Neural progenitor cell (in vitro differentiated cells): ENCODE measurements around the gene THOC2. TPM values are rescaled to one million over a fixed set of nuclear protein-coding genes. Genes with fewer than 3 reads are reported as not detected.
"Not testable (repeated sequence)": the region's sequence is repeated elsewhere in the genome, so short reads cannot be mapped to it uniquely, and the experiment has no call there.

Source experiments
- DNase-seq: peaks from one replicate; pipeline ENCODE4 v3.0.0-alpha.2; 2016; ENCODE audit warnings: low spot score
- H2AFZ ChIP-seq: fragments of 200-600 bp; sonication (generic); replicated peaks from 2 replicates; pipeline ENCODE4 v1.6.1; 2016; ENCODE audit warnings: antibody characterized with exemption
- H3F3A ChIP-seq: fragments of 200-600 bp; sonication (generic); 2 replicates; pipeline ENCODE4 v1.6.1; 2016; ENCODE audit warnings: antibody characterized with exemption, low read depth
- H3K27ac ChIP-seq: fragments of 200-600 bp; sonication (generic); 2 replicates; pipeline ENCODE4 v1.5.1; 2016; ENCODE audit warnings: mild to moderate bottlenecking
- H3K27me3 ChIP-seq: fragments of 200-600 bp; sonication (generic); 2 replicates; pipeline ENCODE4 v1.6.1; 2016; ENCODE audit warnings: mild to moderate bottlenecking, moderate library complexity
- H3K36me3 ChIP-seq: fragments of 200-600 bp; sonication (generic); 2 replicates; pipeline ENCODE4 v1.5.1; 2016
- H3K4me1 ChIP-seq: fragments of 200-600 bp; sonication (generic); 2 replicates; pipeline ENCODE4 v1.6.1; 2016; ENCODE audit warnings: mixed run types
- H3K4me2 ChIP-seq: fragments of 200-600 bp; sonication (generic); 2 replicates; pipeline ENCODE4 v1.6.1; 2016
- H3K4me3 ChIP-seq: fragments of 200-600 bp; sonication (generic); 2 replicates; pipeline ENCODE4 v1.5.1; 2016
- H3K79me2 ChIP-seq: fragments of 200-600 bp; sonication (generic); 2 replicates; pipeline ENCODE4 v1.6.1; 2016; ENCODE audit warnings: low read depth
- H3K9ac ChIP-seq: fragments of 200-600 bp; sonication (generic); 2 replicates; pipeline ENCODE4 v1.6.1; 2016
- H3K9me3 ChIP-seq: fragments of 200-600 bp; sonication (generic); 2 replicates; pipeline ENCODE4 v1.5.1; 2016; ENCODE audit warnings: low read depth
- H4K20me1 ChIP-seq: fragments of 200-600 bp; sonication (generic); 2 replicates; pipeline ENCODE4 v1.6.1; 2016; ENCODE audit warnings: low read depth
- H3K27ac Mint-ChIP-seq: 3 replicates; pipeline ENCODE4 v1.8.0; 2021; ENCODE audit warnings: mixed read lengths
- H3K27me3 Mint-ChIP-seq: 2 replicates; pipeline ENCODE4 v1.8.0; 2022; ENCODE audit warnings: low read depth, mild to moderate bottlenecking, inconsistent platforms, moderate library complexity, mixed read lengths; ENCODE audit not compliant: insufficient read depth
- H3K36me3 Mint-ChIP-seq: 3 replicates; pipeline ENCODE4 v1.8.0; 2021; ENCODE audit warnings: mixed read lengths
- H3K4me1 Mint-ChIP-seq: 3 replicates; pipeline ENCODE4 v1.8.0; 2021; ENCODE audit warnings: mixed read lengths
- H3K4me3 Mint-ChIP-seq: 3 replicates; pipeline ENCODE4 v1.8.0; 2021; ENCODE audit warnings: mild to moderate bottlenecking, moderate library complexity, mixed read lengths
- H3K9me3 Mint-ChIP-seq: 3 replicates; pipeline ENCODE4 v1.8.0; 2020; ENCODE audit warnings: mixed read lengths
- EZH2 ChIP-seq: fragments of 200-600 bp; sonication (generic); IDR thresholded peaks from 2 replicates; pipeline ENCODE4 v1.6.1; 2017; ENCODE audit warnings: antibody characterized with exemption, mild to moderate bottlenecking, moderate library complexity
- EZH2phosphoT487 ChIP-seq: fragments of 200-600 bp; sonication (generic); IDR thresholded peaks from 2 replicates; pipeline ENCODE4 v1.6.1; 2017; ENCODE audit warnings: antibody characterized with exemption
- total RNA-seq: library from RNA; depleted of rRNA; stranded (reverse); fragments of >200 nt; gene quantifications from 2 replicates; pipeline ENCODE4 v1.2.3, GENCODE V29; 2015; ENCODE audit warnings: low replicate concordance
- TF ChIP-seq, protein P1 (sequence below): fragments of 200-600 bp; sonication (generic); IDR thresholded peaks from 2 replicates; pipeline ENCODE4 v1.5.1; 2017; ENCODE audit warnings: antibody characterized with exemption, mild to moderate bottlenecking

THOC2 gene
- total RNA-seq, 1 donor from 2014 or later, result 201 TPM

GRCh38 chrX:123581586-123581985, 151.3 kb downstream of the THOC2 start:
- H3K4me1 ChIP-seq, result peaks cover 11% of the 10 kb centered on the region
- peaks cover 7% of the 10 kb centered on the region for H3K4me1 Mint-ChIP-seq
- no peaks in the 10 kb centered on the region for H3K27me3 ChIP-seq
- H3K27ac ChIP-seq, result no peak overlapping the region
- H3F3A ChIP-seq, result no peaks in the 10 kb centered on the region
- no peak overlapping the region for H3K9ac ChIP-seq
- H3K4me3 Mint-ChIP-seq, result no peak overlapping the region
- no peaks in the 10 kb centered on the region for H3K79me2 ChIP-seq
- no peak overlapping the region for H3K4me2 ChIP-seq
- no peaks in the 10 kb centered on the region for H3K9me3 ChIP-seq
- H3K36me3 ChIP-seq, result no peaks in the 10 kb centered on the region
- no peak for DNase-seq
- H4K20me1 ChIP-seq, result no peaks in the 10 kb centered on the region
- no peak overlapping the region for H2AFZ ChIP-seq
- H3K9me3 Mint-ChIP-seq, result peaks cover 9% of the 10 kb centered on the region
- H3K4me3 ChIP-seq, result no peak overlapping the region
- no peak overlapping the region for H3K27ac Mint-ChIP-seq
- H3K36me3 Mint-ChIP-seq, result no peaks in the 10 kb centered on the region
- no peak for TF ChIP-seq EZH2
- peaks cover 5% of the 10 kb centered on the region for H3K27me3 Mint-ChIP-seq

GRCh38 chrX:123580792-123581191, 152.1 kb downstream of the THOC2 start:
- H4K20me1 ChIP-seq, result no peaks in the 10 kb centered on the region
- no peaks in the 10 kb centered on the region for H3K36me3 ChIP-seq
- Mint-ChIP-seq H3K27ac (no peak overlapping the region), H3K4me3 (no peak overlapping the region), H3K27me3 (peaks cover 5% of the 10 kb centered on the region), H3K9me3 (peaks cover 15% of the 10 kb centered on the region), H3K4me1 (peaks cover 7% of the 10 kb centered on the region), H3K36me3 (no peaks in the 10 kb centered on the region)
- peak overlapping the region; percentile 26 for H2AFZ ChIP-seq
- H3K4me3 ChIP-seq, result no peak overlapping the region
- peaks cover 11% of the 10 kb centered on the region for H3K4me1 ChIP-seq
- no peaks in the 10 kb centered on the region for H3K27me3 ChIP-seq
- no peak overlapping the region for H3K27ac ChIP-seq
- H3K9me3 ChIP-seq, result no peaks in the 10 kb centered on the region
- H3K4me2 ChIP-seq, result no peak overlapping the region
- no peaks in the 10 kb centered on the region for H3K79me2 ChIP-seq
- TF ChIP-seq, protein P1, sequence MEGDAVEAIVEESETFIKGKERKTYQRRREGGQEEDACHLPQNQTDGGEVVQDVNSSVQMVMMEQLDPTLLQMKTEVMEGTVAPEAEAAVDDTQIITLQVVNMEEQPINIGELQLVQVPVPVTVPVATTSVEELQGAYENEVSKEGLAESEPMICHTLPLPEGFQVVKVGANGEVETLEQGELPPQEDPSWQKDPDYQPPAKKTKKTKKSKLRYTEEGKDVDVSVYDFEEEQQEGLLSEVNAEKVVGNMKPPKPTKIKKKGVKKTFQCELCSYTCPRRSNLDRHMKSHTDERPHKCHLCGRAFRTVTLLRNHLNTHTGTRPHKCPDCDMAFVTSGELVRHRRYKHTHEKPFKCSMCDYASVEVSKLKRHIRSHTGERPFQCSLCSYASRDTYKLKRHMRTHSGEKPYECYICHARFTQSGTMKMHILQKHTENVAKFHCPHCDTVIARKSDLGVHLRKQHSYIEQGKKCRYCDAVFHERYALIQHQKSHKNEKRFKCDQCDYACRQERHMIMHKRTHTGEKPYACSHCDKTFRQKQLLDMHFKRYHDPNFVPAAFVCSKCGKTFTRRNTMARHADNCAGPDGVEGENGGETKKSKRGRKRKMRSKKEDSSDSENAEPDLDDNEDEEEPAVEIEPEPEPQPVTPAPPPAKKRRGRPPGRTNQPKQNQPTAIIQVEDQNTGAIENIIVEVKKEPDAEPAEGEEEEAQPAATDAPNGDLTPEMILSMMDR, result no peak
- TF ChIP-seq EZH2phosphoT487, result no peak
- TF ChIP-seq EZH2, result no peak
- H3K9ac ChIP-seq, result no peak overlapping the region
- H3F3A ChIP-seq, result no peaks in the 10 kb centered on the region
- no peak for DNase-seq

- not testable (repeated sequence) for H3K9me3 ChIP-seq, H2AFZ ChIP-seq, H3K27ac ChIP-seq, H3K4me3 ChIP-seq, H3K9ac ChIP-seq, H3K36me3 Mint-ChIP-seq, H3K4me1 ChIP-seq, H3K27me3 ChIP-seq, H3K27ac Mint-ChIP-seq, DNase-seq, H3K79me2 ChIP-seq, H3F3A ChIP-seq, H3K27me3 Mint-ChIP-seq, H3K4me2 ChIP-seq, H3K36me3 ChIP-seq, H4K20me1 ChIP-seq, H3K4me3 Mint-ChIP-seq, H3K4me1 Mint-ChIP-seq
- H3K9me3 Mint-ChIP-seq, result peaks cover 29% of the 10 kb centered on the region
These were observed 158.8 kb downstream of the THOC2 start for GRCh38 chrX:123574027-123574426.

- no peaks in the 10 kb centered on the region for H3K79me2 ChIP-seq
- no peak overlapping the region for H3K4me3 ChIP-seq
- H3F3A ChIP-seq, result no peaks in the 10 kb centered on the region
- no peaks in the 10 kb centered on the region for H3K27me3 ChIP-seq
- no peak overlapping the region for H3K4me3 Mint-ChIP-seq
- no peaks in the 10 kb centered on the region for H3K36me3 ChIP-seq
- H3K27ac ChIP-seq, result no peak overlapping the region
- TF ChIP-seq EZH2 (no peak), EZH2phosphoT487 (no peak)
- TF ChIP-seq, protein P1, result no peak
- peaks cover 6% of the 10 kb centered on the region for H3K27me3 Mint-ChIP-seq
- H3K9me3 Mint-ChIP-seq, result peaks cover 10% of the 10 kb centered on the region
- H3K4me1 ChIP-seq, result no peaks in the 10 kb centered on the region
- H3K4me1 Mint-ChIP-seq, result no peaks in the 10 kb centered on the region
- H2AFZ ChIP-seq, result no peak overlapping the region
- no peak for DNase-seq
- H3K27ac Mint-ChIP-seq, result no peak overlapping the region
- no peak overlapping the region for H3K4me2 ChIP-seq
- H3K9ac ChIP-seq, result no peak overlapping the region
- H3K9me3 ChIP-seq, result peaks cover 6% of the 10 kb centered on the region
- H3K36me3 Mint-ChIP-seq, result no peaks in the 10 kb centered on the region
- no peaks in the 10 kb centered on the region for H4K20me1 ChIP-seq
These were observed 162.8 kb downstream of the THOC2 start for GRCh38 chrX:123570011-123570590.
